HEK293 (cell line): ENCODE results near the gene CCDC167.

Experiments used
- CTCF ChIA-PET: fragments of 350-600 bp; formaldehyde crosslinking; extraction: SDS; loops from one replicate; lab custom pipeline; 2021; ENCODE audit warnings: antibody characterized with exemption; lab: Yijun Ruan, JAX
- POLR2A ChIA-PET: fragments of 300-600 bp; formaldehyde crosslinking; extraction: SDS; loops from one replicate; lab custom pipeline; 2020; ENCODE audit warnings: antibody characterized with exemption, inconsistent platforms; lab: Yijun Ruan, JAX
- H3K27ac ChIP-seq: fragments of 200-500 bp; sonication (Bioruptor generic); 2 replicates; pipeline ENCODE4 v1.5.1; 2014; ENCODE audit warnings: low read depth, low read length, control low read depth, inconsistent platforms; ENCODE audit errors: extremely low read depth
- H3K36me3 ChIP-seq, 2 experiments: fragments of 200-500 bp in 1 of 2; sonication (Bioruptor generic) in 1 of 2; 1 replicate in 1 of 2; 2 replicates in 1 of 2; pipeline ENCODE4 v1.5.1; 2014 to 2017; ENCODE audit warnings: inconsistent platforms in 2 of 2, low read length in 2 of 2; ENCODE audit not compliant: control insufficient read depth in 2 of 2, insufficient read depth in 1 of 2
- H3K4me1 ChIP-seq: fragments of 200-500 bp; sonication (Bioruptor generic); 2 replicates; pipeline ENCODE4 v1.5.1; 2014; ENCODE audit warnings: mild to moderate bottlenecking, low read length, inconsistent platforms; ENCODE audit not compliant: control insufficient read depth, insufficient read depth
- H3K4me3 ChIP-seq: 2 replicates; pipeline ENCODE4 v1.5.1; 2011; ENCODE audit warnings: low read depth, mild to moderate bottlenecking, control low read depth, low read length, moderate library complexity
- H3K9me3 ChIP-seq: fragments of 200-500 bp; sonication (Bioruptor generic); 2 replicates; pipeline ENCODE4 v1.5.1; 2014; ENCODE audit warnings: low read depth, low read length, inconsistent platforms; ENCODE audit not compliant: control insufficient read depth, insufficient read depth
- GLI4 ChIP-seq: fragments of 450-650 bp; formaldehyde crosslinking; IDR thresholded peaks from 2 replicates; pipeline ENCODE4 v1.5.1; 2016; ENCODE audit warnings: missing biosample characterization, missing genetic modification characterization
- YY2 ChIP-seq: fragments of 450-650 bp; formaldehyde crosslinking; IDR thresholded peaks from 2 replicates; pipeline ENCODE4 v1.5.1; 2016; ENCODE audit warnings: missing biosample characterization, missing genetic modification characterization
- ZBTB8A ChIP-seq: fragments of 450-650 bp; formaldehyde crosslinking; IDR thresholded peaks from 2 replicates; pipeline ENCODE4 v1.5.1; 2016; ENCODE audit warnings: missing biosample characterization, missing genetic modification characterization
- ZIC2 ChIP-seq: fragments of 450-650 bp; formaldehyde crosslinking; IDR thresholded peaks from 2 replicates; pipeline ENCODE4 v1.5.1; 2016; ENCODE audit warnings: missing biosample characterization, missing genetic modification characterization
- ZNF132 ChIP-seq: fragments of 450-650 bp; formaldehyde crosslinking; IDR thresholded peaks from 2 replicates; pipeline ENCODE4 v1.5.1; 2017; ENCODE audit warnings: missing biosample characterization, missing genetic modification characterization, borderline replicate concordance
- ZNF140 ChIP-seq: fragments of 450-650 bp; formaldehyde crosslinking; IDR thresholded peaks from 2 replicates; pipeline ENCODE4 v1.5.1; 2016; ENCODE audit warnings: missing biosample characterization, missing genetic modification characterization
- ZNF169 ChIP-seq: fragments of 450-650 bp; formaldehyde crosslinking; IDR thresholded peaks from 2 replicates; pipeline ENCODE4 v1.5.1; 2016; ENCODE audit warnings: missing biosample characterization, missing genetic modification characterization
- ZNF175 ChIP-seq: fragments of 450-650 bp; formaldehyde crosslinking; IDR thresholded peaks from 2 replicates; pipeline ENCODE4 v1.5.1; 2016; ENCODE audit warnings: missing biosample characterization, missing genetic modification characterization
- ZNF211 ChIP-seq: fragments of 450-650 bp; formaldehyde crosslinking; IDR thresholded peaks from 2 replicates; pipeline ENCODE4 v1.5.1; 2016; ENCODE audit warnings: low read depth, missing biosample characterization, missing genetic modification characterization
- ZNF221 ChIP-seq: fragments of 450-650 bp; formaldehyde crosslinking; IDR thresholded peaks from 2 replicates; pipeline ENCODE4 v1.5.1; 2017; ENCODE audit warnings: missing biosample characterization, missing genetic modification characterization, borderline replicate concordance
- ZNF302 ChIP-seq: fragments of 450-650 bp; formaldehyde crosslinking; IDR thresholded peaks from 2 replicates; pipeline ENCODE4 v1.5.1; 2016; ENCODE audit warnings: missing biosample characterization, missing genetic modification characterization, low read depth
- ZNF391 ChIP-seq: fragments of 450-650 bp; formaldehyde crosslinking; IDR thresholded peaks from 2 replicates; pipeline ENCODE4 v1.5.1; 2016; ENCODE audit warnings: low read depth, missing biosample characterization, missing genetic modification characterization, borderline replicate concordance
- ZNF394 ChIP-seq: fragments of 450-650 bp; formaldehyde crosslinking; IDR thresholded peaks from 2 replicates; pipeline ENCODE4 v1.5.1; 2016; ENCODE audit warnings: missing biosample characterization, missing genetic modification characterization, mild to moderate bottlenecking, moderate library complexity, borderline replicate concordance
- ZNF473 ChIP-seq: fragments of 450-650 bp; formaldehyde crosslinking; IDR thresholded peaks from 2 replicates; pipeline ENCODE4 v1.5.1; 2017; ENCODE audit warnings: missing biosample characterization, missing genetic modification characterization
- ZNF510 ChIP-seq: fragments of 450-650 bp; formaldehyde crosslinking; IDR thresholded peaks from 2 replicates; pipeline ENCODE4 v1.5.1; 2018; ENCODE audit warnings: mild to moderate bottlenecking, missing genetic modification characterization, missing biosample characterization; ENCODE audit not compliant: insufficient replicate concordance
- ZNF658 ChIP-seq: fragments of 450-650 bp; formaldehyde crosslinking; IDR thresholded peaks from 2 replicates; pipeline ENCODE4; 2016; ENCODE audit warnings: missing biosample characterization, missing genetic modification characterization
- TF ChIP-seq, protein P1 (sequence below): fragments of 450-650 bp; formaldehyde crosslinking; IDR thresholded peaks from 2 replicates; pipeline ENCODE4 v1.5.1; 2016; ENCODE audit warnings: missing biosample characterization, missing genetic modification characterization
- TF ChIP-seq, protein P2 (sequence below): fragments of 450-650 bp; formaldehyde crosslinking; IDR thresholded peaks from 2 replicates; pipeline ENCODE4 v1.5.1; 2016; ENCODE audit warnings: missing biosample characterization, missing genetic modification characterization, borderline replicate concordance
- TF ChIP-seq, protein P3 (sequence below): fragments of 450-650 bp; formaldehyde crosslinking; IDR thresholded peaks from 2 replicates; pipeline ENCODE4 v1.5.1; 2016; ENCODE audit warnings: missing biosample characterization, missing genetic modification characterization

Gene CCDC167

DNA sequence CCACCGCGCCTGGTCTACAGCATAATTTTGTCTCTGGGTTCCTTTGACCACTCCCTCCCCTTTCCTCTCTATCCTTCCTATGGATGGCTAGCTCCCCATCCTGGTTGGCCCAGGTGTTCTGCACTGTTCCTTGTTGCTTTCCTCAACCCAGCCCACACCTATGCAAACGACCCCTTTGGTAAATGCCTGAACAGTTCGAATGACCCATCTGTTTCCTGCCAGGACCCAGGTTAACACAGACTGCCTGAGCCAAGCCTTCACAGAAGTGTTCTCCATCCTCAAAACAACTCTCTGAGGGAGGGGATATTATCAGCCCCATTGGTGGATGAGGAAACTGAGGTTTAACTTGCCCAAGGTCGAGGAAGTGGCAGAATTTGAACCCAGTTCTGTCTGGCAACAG lies 44.8 kb upstream of the CCDC167 start (continued):
- TF ChIP-seq YY2, result no peak
- TF ChIP-seq ZNF510 (tag by site-specific recombination), result no peak
- TF ChIP-seq ZNF473 (tag by site-specific recombination), result no peak
- no peak for TF ChIP-seq ZNF175 (tag by site-specific recombination)
- TF ChIP-seq, protein P1, sequence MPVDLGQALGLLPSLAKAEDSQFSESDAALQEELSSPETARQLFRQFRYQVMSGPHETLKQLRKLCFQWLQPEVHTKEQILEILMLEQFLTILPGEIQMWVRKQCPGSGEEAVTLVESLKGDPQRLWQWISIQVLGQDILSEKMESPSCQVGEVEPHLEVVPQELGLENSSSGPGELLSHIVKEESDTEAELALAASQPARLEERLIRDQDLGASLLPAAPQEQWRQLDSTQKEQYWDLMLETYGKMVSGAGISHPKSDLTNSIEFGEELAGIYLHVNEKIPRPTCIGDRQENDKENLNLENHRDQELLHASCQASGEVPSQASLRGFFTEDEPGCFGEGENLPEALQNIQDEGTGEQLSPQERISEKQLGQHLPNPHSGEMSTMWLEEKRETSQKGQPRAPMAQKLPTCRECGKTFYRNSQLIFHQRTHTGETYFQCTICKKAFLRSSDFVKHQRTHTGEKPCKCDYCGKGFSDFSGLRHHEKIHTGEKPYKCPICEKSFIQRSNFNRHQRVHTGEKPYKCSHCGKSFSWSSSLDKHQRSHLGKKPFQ (tag by site-specific recombination), result no peak

DNA sequence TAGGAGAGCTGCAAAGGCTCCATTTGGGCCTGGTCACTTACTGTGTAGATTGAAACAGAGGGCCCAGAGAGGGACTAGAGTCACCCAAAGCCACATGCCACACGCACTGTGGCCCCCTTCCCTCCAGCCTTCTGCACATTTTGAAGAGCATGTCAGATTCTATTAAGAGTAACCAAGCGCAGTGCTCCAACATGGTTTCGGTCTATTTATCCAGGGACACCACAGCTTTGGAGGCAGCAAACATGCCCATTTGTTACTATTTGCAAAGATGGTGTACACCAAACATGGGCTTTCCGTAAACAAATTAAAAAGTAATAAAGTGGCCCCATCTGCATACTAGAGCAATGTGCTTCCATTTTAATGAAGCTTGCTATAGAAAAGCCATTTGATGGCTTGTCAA lies 43.7 kb upstream of the CCDC167 start:
- Histone ChIP-seq H3K9me3 (no peaks in the 10 kb centered on the region), H3K4me3 (no peak overlapping the region), H3K36me3 (no peaks in the 10 kb centered on the region), H3K27ac (no peak overlapping the region), H3K4me1 (no peaks in the 10 kb centered on the region)
- CTCF ChIA-PET, result interaction anchor here (0.7 kb wide), 1 partner anchor 125 kb away, joined by 3 read pairs; no protein-coding TSS in a partner anchor
- TF ChIP-seq GLI4 (tag by site-specific recombination) (no peak), ZNF140 (tag by site-specific recombination) (no peak), ZNF391 (tag by site-specific recombination) (no peak), ZNF302 (tag by site-specific recombination) (no peak), ZNF132 (tag by site-specific recombination) (no peak), ZNF394 (no peak), ZNF211 (tag by site-specific recombination) (no peak), ZNF221 (tag by site-specific recombination) (no peak), ZBTB8A (tag by site-specific recombination) (no peak), ZNF169 (tag by site-specific recombination) (no peak), YY2 (no peak), ZNF658 (tag by site-specific recombination) (no peak), ZIC2 (no peak)
- TF ChIP-seq, protein P2, sequence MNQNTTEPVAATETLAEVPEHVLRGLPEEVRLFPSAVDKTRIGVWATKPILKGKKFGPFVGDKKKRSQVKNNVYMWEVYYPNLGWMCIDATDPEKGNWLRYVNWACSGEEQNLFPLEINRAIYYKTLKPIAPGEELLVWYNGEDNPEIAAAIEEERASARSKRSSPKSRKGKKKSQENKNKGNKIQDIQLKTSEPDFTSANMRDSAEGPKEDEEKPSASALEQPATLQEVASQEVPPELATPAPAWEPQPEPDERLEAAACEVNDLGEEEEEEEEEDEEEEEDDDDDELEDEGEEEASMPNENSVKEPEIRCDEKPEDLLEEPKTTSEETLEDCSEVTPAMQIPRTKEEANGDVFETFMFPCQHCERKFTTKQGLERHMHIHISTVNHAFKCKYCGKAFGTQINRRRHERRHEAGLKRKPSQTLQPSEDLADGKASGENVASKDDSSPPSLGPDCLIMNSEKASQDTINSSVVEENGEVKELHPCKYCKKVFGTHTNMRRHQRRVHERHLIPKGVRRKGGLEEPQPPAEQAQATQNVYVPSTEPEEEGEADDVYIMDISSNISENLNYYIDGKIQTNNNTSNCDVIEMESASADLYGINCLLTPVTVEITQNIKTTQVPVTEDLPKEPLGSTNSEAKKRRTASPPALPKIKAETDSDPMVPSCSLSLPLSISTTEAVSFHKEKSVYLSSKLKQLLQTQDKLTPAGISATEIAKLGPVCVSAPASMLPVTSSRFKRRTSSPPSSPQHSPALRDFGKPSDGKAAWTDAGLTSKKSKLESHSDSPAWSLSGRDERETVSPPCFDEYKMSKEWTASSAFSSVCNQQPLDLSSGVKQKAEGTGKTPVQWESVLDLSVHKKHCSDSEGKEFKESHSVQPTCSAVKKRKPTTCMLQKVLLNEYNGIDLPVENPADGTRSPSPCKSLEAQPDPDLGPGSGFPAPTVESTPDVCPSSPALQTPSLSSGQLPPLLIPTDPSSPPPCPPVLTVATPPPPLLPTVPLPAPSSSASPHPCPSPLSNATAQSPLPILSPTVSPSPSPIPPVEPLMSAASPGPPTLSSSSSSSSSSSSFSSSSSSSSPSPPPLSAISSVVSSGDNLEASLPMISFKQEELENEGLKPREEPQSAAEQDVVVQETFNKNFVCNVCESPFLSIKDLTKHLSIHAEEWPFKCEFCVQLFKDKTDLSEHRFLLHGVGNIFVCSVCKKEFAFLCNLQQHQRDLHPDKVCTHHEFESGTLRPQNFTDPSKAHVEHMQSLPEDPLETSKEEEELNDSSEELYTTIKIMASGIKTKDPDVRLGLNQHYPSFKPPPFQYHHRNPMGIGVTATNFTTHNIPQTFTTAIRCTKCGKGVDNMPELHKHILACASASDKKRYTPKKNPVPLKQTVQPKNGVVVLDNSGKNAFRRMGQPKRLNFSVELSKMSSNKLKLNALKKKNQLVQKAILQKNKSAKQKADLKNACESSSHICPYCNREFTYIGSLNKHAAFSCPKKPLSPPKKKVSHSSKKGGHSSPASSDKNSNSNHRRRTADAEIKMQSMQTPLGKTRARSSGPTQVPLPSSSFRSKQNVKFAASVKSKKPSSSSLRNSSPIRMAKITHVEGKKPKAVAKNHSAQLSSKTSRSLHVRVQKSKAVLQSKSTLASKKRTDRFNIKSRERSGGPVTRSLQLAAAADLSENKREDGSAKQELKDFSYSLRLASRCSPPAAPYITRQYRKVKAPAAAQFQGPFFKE, result no peak
- TF ChIP-seq, protein P3, sequence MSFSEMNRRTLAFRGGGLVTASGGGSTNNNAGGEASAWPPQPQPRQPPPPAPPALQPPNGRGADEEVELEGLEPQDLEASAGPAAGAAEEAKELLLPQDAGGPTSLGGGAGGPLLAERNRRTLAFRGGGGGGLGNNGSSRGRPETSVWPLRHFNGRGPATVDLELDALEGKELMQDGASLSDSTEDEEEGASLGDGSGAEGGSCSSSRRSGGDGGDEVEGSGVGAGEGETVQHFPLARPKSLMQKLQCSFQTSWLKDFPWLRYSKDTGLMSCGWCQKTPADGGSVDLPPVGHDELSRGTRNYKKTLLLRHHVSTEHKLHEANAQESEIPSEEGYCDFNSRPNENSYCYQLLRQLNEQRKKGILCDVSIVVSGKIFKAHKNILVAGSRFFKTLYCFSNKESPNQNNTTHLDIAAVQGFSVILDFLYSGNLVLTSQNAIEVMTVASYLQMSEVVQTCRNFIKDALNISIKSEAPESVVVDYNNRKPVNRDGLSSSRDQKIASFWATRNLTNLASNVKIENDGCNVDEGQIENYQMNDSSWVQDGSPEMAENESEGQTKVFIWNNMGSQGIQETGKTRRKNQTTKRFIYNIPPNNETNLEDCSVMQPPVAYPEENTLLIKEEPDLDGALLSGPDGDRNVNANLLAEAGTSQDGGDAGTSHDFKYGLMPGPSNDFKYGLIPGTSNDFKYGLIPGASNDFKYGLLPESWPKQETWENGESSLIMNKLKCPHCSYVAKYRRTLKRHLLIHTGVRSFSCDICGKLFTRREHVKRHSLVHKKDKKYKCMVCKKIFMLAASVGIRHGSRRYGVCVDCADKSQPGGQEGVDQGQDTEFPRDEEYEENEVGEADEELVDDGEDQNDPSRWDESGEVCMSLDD (tag by site-specific recombination), result no peak
- POLR2A ChIA-PET, result no interaction called here
